H1 (cell line): ENCODE data around the gene F13B. TPM values are rescaled to one million over a fixed set of nuclear protein-coding genes. Genes with fewer than 3 reads are reported as not detected.

Experiments used
- CBX8 ChIP-seq: fragments of 300-800, 300-1000 bp; sonication (generic); IDR thresholded peaks from 2 replicates; pipeline ENCODE4 v1.7.1; 2016; ENCODE audit warnings: low read depth, low read length, borderline replicate concordance
- CEBPB ChIP-seq: IDR thresholded peaks from 2 replicates; pipeline ENCODE4 v1.6.1; 2012; ENCODE audit warnings: low read depth, low read length
- CREB1 ChIP-seq: IDR thresholded peaks from 2 replicates; pipeline ENCODE4 v1.6.1; 2012; ENCODE audit warnings: inconsistent platforms
- JUN ChIP-seq: IDR thresholded peaks from 2 replicates; pipeline ENCODE4 v1.6.1; 2011; ENCODE audit warnings: low read depth, mild to moderate bottlenecking, improper control_type of control experiment, low read length
- JUND ChIP-seq: IDR thresholded peaks from 2 replicates; pipeline ENCODE4 v1.6.1; 2011; ENCODE audit warnings: mild to moderate bottlenecking, improper control_type of control experiment, low read length
- KDM5A ChIP-seq: fragments of 200-600 bp; IDR thresholded peaks from 2 replicates; pipeline ENCODE4 v1.7.1; 2012; ENCODE audit warnings: mild to moderate bottlenecking, low read length, inconsistent platforms, mixed read lengths
- RAD21 ChIP-seq, 2 experiments: IDR thresholded peaks in 1 of 2; conservative IDR thresholded peaks in 1 of 2; 2 replicates each; pipeline ENCODE4 v1.6.1; 2011; ENCODE audit warnings: low read depth in 2 of 2, low read length in 2 of 2, improper control_type of control experiment in 1 of 2, inconsistent platforms in 1 of 2, mild to moderate bottlenecking in 1 of 2, moderate library complexity in 1 of 2
- RFX5 ChIP-seq: IDR thresholded peaks from 2 replicates; pipeline ENCODE4 v1.6.1; 2011; ENCODE audit warnings: low read depth, low read length, improper control_type of control experiment, borderline replicate concordance
- SIX5 ChIP-seq: IDR thresholded peaks from 2 replicates; pipeline ENCODE4 v1.6.1; 2011; ENCODE audit warnings: mild to moderate bottlenecking, low read depth, low read length
- SP2 ChIP-seq: IDR thresholded peaks from 2 replicates; pipeline ENCODE4 v1.6.1; 2012; ENCODE audit warnings: mild to moderate bottlenecking, low read length, inconsistent platforms
- SP4 ChIP-seq: IDR thresholded peaks from 2 replicates; pipeline ENCODE4 v1.6.1; 2012; ENCODE audit warnings: low read length, inconsistent platforms
- SRF ChIP-seq: IDR thresholded peaks from 2 replicates; pipeline ENCODE4 v1.6.1; 2011; ENCODE audit warnings: mild to moderate bottlenecking, low read depth, low read length, moderate library complexity
- SUZ12 ChIP-seq: fragments of 200-600 bp; sonication (generic); IDR thresholded peaks from 2 replicates; pipeline ENCODE4 v1.6.1; 2012; ENCODE audit warnings: mild to moderate bottlenecking, inconsistent platforms, low read length, moderate library complexity, mixed read lengths
- polyA plus RNA-seq, 7 experiments: library from polyadenylated mRNA; depleted of rRNA in 3 of 7; stranded (reverse) in 5 of 7; unstranded in 2 of 7; fragments of >200 nt in 5 of 7; fragments of 200-250 nt in 2 of 7; gene quantifications; 1 replicate in 5 of 7; 2 replicates in 1 of 7; 4 replicates in 1 of 7; pipeline versions ENCODE4 v1.2.1 to v1.2.3, GENCODE V29; 2011 to 2013; ENCODE audit warnings: missing spikeins in 2 of 7, mixed read lengths in 2 of 7
- total RNA-seq: library from RNA; stranded (reverse); fragmentation: NEBNext Ultra II Directional; extraction: Animal tissue kit (Norgen Biotek cat#: 25700); gene quantifications from 2 replicates; pipeline ENCODE4 v1.2.1, GENCODE V29; 2021
- TF ChIP-seq, protein P1 (sequence below): fragments of 300-600 bp; sonication (generic); IDR thresholded peaks from 2 replicates; pipeline ENCODE4 v1.7.1; 2012; ENCODE audit warnings: low read length, moderate library complexity, mild to moderate bottlenecking, inconsistent platforms; ENCODE audit not compliant: insufficient replicate concordance

F13B gene
- total and polyA plus RNA-seq, 2 of the 8 experiments (the other 6 are each of a cell fraction or from before 2014, with no cell fraction given) = not detected

GRCh38 chr1:197001828-197002227, 65.2 kb downstream of the F13B start (continued):
- TF ChIP-seq, protein P1, sequence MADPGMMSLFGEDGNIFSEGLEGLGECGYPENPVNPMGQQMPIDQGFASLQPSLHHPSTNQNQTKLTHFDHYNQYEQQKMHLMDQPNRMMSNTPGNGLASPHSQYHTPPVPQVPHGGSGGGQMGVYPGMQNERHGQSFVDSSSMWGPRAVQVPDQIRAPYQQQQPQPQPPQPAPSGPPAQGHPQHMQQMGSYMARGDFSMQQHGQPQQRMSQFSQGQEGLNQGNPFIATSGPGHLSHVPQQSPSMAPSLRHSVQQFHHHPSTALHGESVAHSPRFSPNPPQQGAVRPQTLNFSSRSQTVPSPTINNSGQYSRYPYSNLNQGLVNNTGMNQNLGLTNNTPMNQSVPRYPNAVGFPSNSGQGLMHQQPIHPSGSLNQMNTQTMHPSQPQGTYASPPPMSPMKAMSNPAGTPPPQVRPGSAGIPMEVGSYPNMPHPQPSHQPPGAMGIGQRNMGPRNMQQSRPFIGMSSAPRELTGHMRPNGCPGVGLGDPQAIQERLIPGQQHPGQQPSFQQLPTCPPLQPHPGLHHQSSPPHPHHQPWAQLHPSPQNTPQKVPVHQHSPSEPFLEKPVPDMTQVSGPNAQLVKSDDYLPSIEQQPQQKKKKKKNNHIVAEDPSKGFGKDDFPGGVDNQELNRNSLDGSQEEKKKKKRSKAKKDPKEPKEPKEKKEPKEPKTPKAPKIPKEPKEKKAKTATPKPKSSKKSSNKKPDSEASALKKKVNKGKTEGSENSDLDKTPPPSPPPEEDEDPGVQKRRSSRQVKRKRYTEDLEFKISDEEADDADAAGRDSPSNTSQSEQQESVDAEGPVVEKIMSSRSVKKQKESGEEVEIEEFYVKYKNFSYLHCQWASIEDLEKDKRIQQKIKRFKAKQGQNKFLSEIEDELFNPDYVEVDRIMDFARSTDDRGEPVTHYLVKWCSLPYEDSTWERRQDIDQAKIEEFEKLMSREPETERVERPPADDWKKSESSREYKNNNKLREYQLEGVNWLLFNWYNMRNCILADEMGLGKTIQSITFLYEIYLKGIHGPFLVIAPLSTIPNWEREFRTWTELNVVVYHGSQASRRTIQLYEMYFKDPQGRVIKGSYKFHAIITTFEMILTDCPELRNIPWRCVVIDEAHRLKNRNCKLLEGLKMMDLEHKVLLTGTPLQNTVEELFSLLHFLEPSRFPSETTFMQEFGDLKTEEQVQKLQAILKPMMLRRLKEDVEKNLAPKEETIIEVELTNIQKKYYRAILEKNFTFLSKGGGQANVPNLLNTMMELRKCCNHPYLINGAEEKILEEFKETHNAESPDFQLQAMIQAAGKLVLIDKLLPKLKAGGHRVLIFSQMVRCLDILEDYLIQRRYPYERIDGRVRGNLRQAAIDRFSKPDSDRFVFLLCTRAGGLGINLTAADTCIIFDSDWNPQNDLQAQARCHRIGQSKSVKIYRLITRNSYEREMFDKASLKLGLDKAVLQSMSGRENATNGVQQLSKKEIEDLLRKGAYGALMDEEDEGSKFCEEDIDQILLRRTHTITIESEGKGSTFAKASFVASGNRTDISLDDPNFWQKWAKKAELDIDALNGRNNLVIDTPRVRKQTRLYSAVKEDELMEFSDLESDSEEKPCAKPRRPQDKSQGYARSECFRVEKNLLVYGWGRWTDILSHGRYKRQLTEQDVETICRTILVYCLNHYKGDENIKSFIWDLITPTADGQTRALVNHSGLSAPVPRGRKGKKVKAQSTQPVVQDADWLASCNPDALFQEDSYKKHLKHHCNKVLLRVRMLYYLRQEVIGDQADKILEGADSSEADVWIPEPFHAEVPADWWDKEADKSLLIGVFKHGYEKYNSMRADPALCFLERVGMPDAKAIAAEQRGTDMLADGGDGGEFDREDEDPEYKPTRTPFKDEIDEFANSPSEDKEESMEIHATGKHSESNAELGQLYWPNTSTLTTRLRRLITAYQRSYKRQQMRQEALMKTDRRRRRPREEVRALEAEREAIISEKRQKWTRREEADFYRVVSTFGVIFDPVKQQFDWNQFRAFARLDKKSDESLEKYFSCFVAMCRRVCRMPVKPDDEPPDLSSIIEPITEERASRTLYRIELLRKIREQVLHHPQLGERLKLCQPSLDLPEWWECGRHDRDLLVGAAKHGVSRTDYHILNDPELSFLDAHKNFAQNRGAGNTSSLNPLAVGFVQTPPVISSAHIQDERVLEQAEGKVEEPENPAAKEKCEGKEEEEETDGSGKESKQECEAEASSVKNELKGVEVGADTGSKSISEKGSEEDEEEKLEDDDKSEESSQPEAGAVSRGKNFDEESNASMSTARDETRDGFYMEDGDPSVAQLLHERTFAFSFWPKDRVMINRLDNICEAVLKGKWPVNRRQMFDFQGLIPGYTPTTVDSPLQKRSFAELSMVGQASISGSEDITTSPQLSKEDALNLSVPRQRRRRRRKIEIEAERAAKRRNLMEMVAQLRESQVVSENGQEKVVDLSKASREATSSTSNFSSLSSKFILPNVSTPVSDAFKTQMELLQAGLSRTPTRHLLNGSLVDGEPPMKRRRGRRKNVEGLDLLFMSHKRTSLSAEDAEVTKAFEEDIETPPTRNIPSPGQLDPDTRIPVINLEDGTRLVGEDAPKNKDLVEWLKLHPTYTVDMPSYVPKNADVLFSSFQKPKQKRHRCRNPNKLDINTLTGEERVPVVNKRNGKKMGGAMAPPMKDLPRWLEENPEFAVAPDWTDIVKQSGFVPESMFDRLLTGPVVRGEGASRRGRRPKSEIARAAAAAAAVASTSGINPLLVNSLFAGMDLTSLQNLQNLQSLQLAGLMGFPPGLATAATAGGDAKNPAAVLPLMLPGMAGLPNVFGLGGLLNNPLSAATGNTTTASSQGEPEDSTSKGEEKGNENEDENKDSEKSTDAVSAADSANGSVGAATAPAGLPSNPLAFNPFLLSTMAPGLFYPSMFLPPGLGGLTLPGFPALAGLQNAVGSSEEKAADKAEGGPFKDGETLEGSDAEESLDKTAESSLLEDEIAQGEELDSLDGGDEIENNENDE = no peak
- TF ChIP-seq KDM5A (no peak), SUZ12 (no peak), SIX5 (no peak), CEBPB (no peak), RAD21 (IDR thresholded peaks at IDR 0.05 in 1 of 2, conservative IDR thresholded peaks at IDR 0.05 in 1 of 2; ENCODE audit: low read depth in 2 of 2, low read length in 2 of 2) (no peak), CBX8 (no peak), SP2 (no peak), SP4 (no peak), JUND (no peak), JUN (no peak), CREB1 (no peak), SRF (no peak), RFX5 (no peak)
